H9 (cell line): ENCODE measurements around the gene ERCC6L. TPM values are rescaled to one million over a fixed set of nuclear protein-coding genes. Genes with fewer than 3 reads are reported as not detected.

ENCODE experiments used
- DNase-seq: peaks from one replicate; pipeline ENCODE4 v3.0.0-alpha.2; 2017
- H2AFZ ChIP-seq: one replicate; pipeline ENCODE4 v1.6.1; 2013; ENCODE audit warnings: mild to moderate bottlenecking, low read length, control low read depth, moderate library complexity
- H2AK5ac ChIP-seq: 2 replicates; pipeline ENCODE4 v1.6.1; 2013; ENCODE audit warnings: low read length, control low read depth, mixed read lengths; ENCODE audit not compliant: insufficient read length
- H2BK120ac ChIP-seq: one replicate; pipeline ENCODE4 v1.6.1; 2013; ENCODE audit warnings: low read depth, mild to moderate bottlenecking, low read length, control low read depth, inconsistent platforms; ENCODE audit not compliant: poor library complexity, severe bottlenecking
- H2BK12ac ChIP-seq: 2 replicates; pipeline ENCODE4 v1.6.1; 2013; ENCODE audit warnings: low read length, control low read depth, mixed read lengths, low read depth; ENCODE audit not compliant: insufficient read length
- H2BK15ac ChIP-seq: 2 replicates; pipeline ENCODE4 v1.6.1; 2013; ENCODE audit warnings: low read depth, low read length, control low read depth
- H2BK20ac ChIP-seq: one replicate; pipeline ENCODE4 v1.6.1; 2013; ENCODE audit warnings: low read depth, mild to moderate bottlenecking, low read length, control low read depth, inconsistent platforms; ENCODE audit not compliant: poor library complexity, severe bottlenecking
- H2BK5ac ChIP-seq: 2 replicates; pipeline ENCODE4 v1.6.1; 2013; ENCODE audit warnings: low read length, control low read depth, mixed read lengths; ENCODE audit not compliant: insufficient read length
- H3K14ac ChIP-seq: 2 replicates; pipeline ENCODE4 v1.6.1; 2013; ENCODE audit warnings: low read length, control low read depth; ENCODE audit not compliant: insufficient read depth
- H3K18ac ChIP-seq: 2 replicates; pipeline ENCODE4 v1.6.1; 2013; ENCODE audit warnings: low read depth, mild to moderate bottlenecking, mixed read lengths, low read length, control low read depth; ENCODE audit not compliant: insufficient read length
- H3K23ac ChIP-seq: 2 replicates; pipeline ENCODE4 v1.6.1; 2013; ENCODE audit warnings: low read length, control low read depth, mixed read lengths, low read depth; ENCODE audit not compliant: insufficient read length
- H3K23me2 ChIP-seq: 2 replicates; pipeline ENCODE4 v1.6.1; 2013; ENCODE audit warnings: low read depth, mild to moderate bottlenecking, mixed read lengths, low read length, control low read depth; ENCODE audit not compliant: insufficient read length, poor library complexity, severe bottlenecking
- H3K27ac ChIP-seq: 2 replicates; pipeline ENCODE4 v1.5.1; 2013; ENCODE audit warnings: low read length, control low read depth, mixed read lengths, low read depth; ENCODE audit not compliant: insufficient read length
- H3K27me3 ChIP-seq: 2 replicates; pipeline ENCODE4 v1.6.1; 2013; ENCODE audit warnings: low read length, control low read depth, inconsistent platforms; ENCODE audit not compliant: insufficient read depth
- H3K4ac ChIP-seq: 2 replicates; pipeline ENCODE4 v1.6.1; 2013; ENCODE audit warnings: low read depth, mild to moderate bottlenecking, control low read depth, inconsistent platforms, low read length, moderate library complexity
- H3K4me1 ChIP-seq: 2 replicates; pipeline ENCODE4 v1.6.1; 2013; ENCODE audit warnings: low read length, control low read depth, inconsistent platforms; ENCODE audit not compliant: insufficient read depth
- H3K4me2 ChIP-seq: 2 replicates; pipeline ENCODE4 v1.6.1; 2013; ENCODE audit warnings: low read length, control low read depth, mixed read lengths; ENCODE audit not compliant: insufficient read length, insufficient read depth
- H3K56ac ChIP-seq: 2 replicates; pipeline ENCODE4 v1.6.1; 2013; ENCODE audit warnings: low read depth, mild to moderate bottlenecking, mixed read lengths, low read length, control low read depth; ENCODE audit not compliant: insufficient read length
- H3K79me1 ChIP-seq: 2 replicates; pipeline ENCODE4 v1.6.1; 2013; ENCODE audit warnings: low read depth, mild to moderate bottlenecking, moderate library complexity, low read length, control low read depth, inconsistent platforms; ENCODE audit not compliant: insufficient read depth, poor library complexity, severe bottlenecking
- H3K79me2 ChIP-seq: 2 replicates; pipeline ENCODE4 v1.6.1; 2013; ENCODE audit warnings: low read length, control low read depth, inconsistent platforms; ENCODE audit not compliant: insufficient read depth
- H3K9ac ChIP-seq: 2 replicates; pipeline ENCODE4 v1.6.1; 2013; ENCODE audit warnings: low read length, control low read depth, mixed read lengths; ENCODE audit not compliant: insufficient read length; ENCODE audit errors: extremely low read depth
- H3K9me3 ChIP-seq: one replicate; pipeline ENCODE4 v1.6.1; 2013; ENCODE audit warnings: low read depth, low read length, inconsistent platforms; ENCODE audit not compliant: control insufficient read depth
- H3T11ph ChIP-seq: one replicate; pipeline ENCODE4 v1.6.1; 2013; ENCODE audit warnings: mild to moderate bottlenecking, low read length, control low read depth, inconsistent platforms
- H4K20me1 ChIP-seq: one replicate; pipeline ENCODE4 v1.6.1; 2013; ENCODE audit not compliant: control insufficient read depth, insufficient read length, insufficient read depth
- H4K5ac ChIP-seq: 2 replicates; pipeline ENCODE4 v1.6.1; 2013; ENCODE audit warnings: low read depth, mild to moderate bottlenecking, mixed read lengths, low read length, control low read depth; ENCODE audit not compliant: insufficient read length
- H4K8ac ChIP-seq: replicated peaks from 2 replicates; pipeline ENCODE4 v1.6.1; 2013; ENCODE audit warnings: low read length, control low read depth, mixed read lengths, low read depth; ENCODE audit not compliant: insufficient read length
- H4K91ac ChIP-seq: 2 replicates; pipeline ENCODE4 v1.6.1; 2013; ENCODE audit warnings: low read depth, mild to moderate bottlenecking, moderate library complexity, mixed read lengths, low read length, control low read depth; ENCODE audit not compliant: insufficient read length
- H3K27ac Mint-ChIP-seq, 3 experiments: 2 replicates in 2 of 3; 3 replicates in 1 of 3; pipeline ENCODE4 v1.8.0; 2020 to 2021; ENCODE audit warnings: mixed read lengths in 3 of 3, mild to moderate bottlenecking in 1 of 3, moderate library complexity in 1 of 3
- H3K27me3 Mint-ChIP-seq: 2 replicates; pipeline ENCODE4 v1.8.0; 2021; ENCODE audit warnings: low read depth, mild to moderate bottlenecking, moderate library complexity, mixed read lengths
- H3K36me3 Mint-ChIP-seq, 3 experiments: 2 replicates in 2 of 3; 3 replicates in 1 of 3; pipeline ENCODE4 v1.8.0; 2020 to 2021; ENCODE audit warnings: low read depth in 3 of 3, mixed read lengths in 3 of 3; ENCODE audit not compliant: insufficient read depth in 1 of 3
- H3K4me1 Mint-ChIP-seq, 2 experiments: 2 replicates each; pipeline ENCODE4 v1.8.0; 2020; ENCODE audit warnings: mixed read lengths in 2 of 2
- H3K4me3 Mint-ChIP-seq, 2 experiments: 2 replicates in 1 of 2; 3 replicates in 1 of 2; pipeline ENCODE4 v1.8.0; 2020 to 2021; ENCODE audit warnings: mild to moderate bottlenecking in 2 of 2, mixed read lengths in 2 of 2, moderate library complexity in 1 of 2
- H3K9me3 Mint-ChIP-seq, 2 experiments: 2 replicates in 1 of 2; 3 replicates in 1 of 2; pipeline ENCODE4 v1.8.0; 2020; ENCODE audit warnings: mild to moderate bottlenecking in 2 of 2, mixed read lengths in 2 of 2, moderate library complexity in 1 of 2
- CTCF ChIP-seq: fragments of 200-600 bp; sonication (generic); conservative IDR thresholded peaks from 3 replicates; pipeline ENCODE4 v1.8.0; 2021; ENCODE audit warnings: antibody characterized with exemption, mild to moderate bottlenecking
- WGBS: extraction: QIAGEN DNeasy Blood & Tissue Kit; methylation state at CpG from one replicate; pipeline ENCODE4 v1.1.7; 2013; ENCODE audit warnings: missing lambda C conversion rate, low lambda C conversion rate, mixed read lengths; ENCODE audit not compliant: insufficient read length; ENCODE audit errors: extremely low coverage; 5-methylcytosine and 5-hydroxymethylcytosine counted together
- total RNA-seq: library from RNA; stranded (reverse); gene quantifications from 2 replicates; pipeline ENCODE4 v1.2.1, GENCODE V29; 2021

ERCC6L gene
- total RNA-seq, 1 experiment from 2014 or later = 18.1 TPM

- no peaks in the 10 kb centered on the region for H3K79me1 ChIP-seq
- no peak overlapping the region for H3T11ph ChIP-seq
- no peaks in the 10 kb centered on the region for H3K79me2 ChIP-seq
- H4K5ac ChIP-seq = no peak overlapping the region
- no peak overlapping the region for H2BK12ac ChIP-seq
- no peak overlapping the region for H3K4ac ChIP-seq
- H2BK120ac ChIP-seq = no peak overlapping the region
- H3K27ac ChIP-seq = no peak overlapping the region
- H3K14ac ChIP-seq = no peak overlapping the region
- H3K27ac Mint-ChIP-seq = no peak overlapping the region
- no peak overlapping the region for H3K4me2 ChIP-seq
- no CpG with 5 or more reads among the region's 1 CpG for WGBS
- H3K27me3 Mint-ChIP-seq = peaks cover 2% of the 10 kb centered on the region
- peaks cover 48 to 51% of the 10 kb centered on the region in 2 experiments for H3K9me3 Mint-ChIP-seq
- H3K23ac ChIP-seq = no peak overlapping the region
- no peak overlapping the region for H3K56ac ChIP-seq
- H4K8ac ChIP-seq = no peak overlapping the region
- TF ChIP-seq CTCF = no peak
- DNase-seq = no peak
- H3K4me1 ChIP-seq = no peaks in the 10 kb centered on the region
- H3K18ac ChIP-seq = no peak overlapping the region
- H2BK20ac ChIP-seq = no peak overlapping the region
- H3K4me3 Mint-ChIP-seq = no peak overlapping the region
- no peak overlapping the region for H2AK5ac ChIP-seq
- peaks cover 5 to 6% of the 10 kb centered on the region in 2 experiments; a peak in 2 of 4 replicates for H3K4me1 Mint-ChIP-seq
- no peak overlapping the region for H3K9ac ChIP-seq
- no peaks in the 10 kb centered on the region for H3K23me2 ChIP-seq
- no peak overlapping the region for H2BK15ac ChIP-seq
- no peaks in the 10 kb centered on the region for H3K27me3 ChIP-seq
- no peaks in the 10 kb centered on the region for H4K20me1 ChIP-seq
- no peak overlapping the region for H2BK5ac ChIP-seq
- H4K91ac ChIP-seq = no peak overlapping the region
- no peak overlapping the region for H2AFZ ChIP-seq
- no peaks in the 10 kb centered on the region for H3K9me3 ChIP-seq
- no peaks in the 10 kb centered on the region for H3K36me3 Mint-ChIP-seq
Observed at GRCh38 chrX:72282302-72282701, 43.5 kb upstream of the ERCC6L start.
